ENCODE measurements around the gene CHRNB1.

DNA sequence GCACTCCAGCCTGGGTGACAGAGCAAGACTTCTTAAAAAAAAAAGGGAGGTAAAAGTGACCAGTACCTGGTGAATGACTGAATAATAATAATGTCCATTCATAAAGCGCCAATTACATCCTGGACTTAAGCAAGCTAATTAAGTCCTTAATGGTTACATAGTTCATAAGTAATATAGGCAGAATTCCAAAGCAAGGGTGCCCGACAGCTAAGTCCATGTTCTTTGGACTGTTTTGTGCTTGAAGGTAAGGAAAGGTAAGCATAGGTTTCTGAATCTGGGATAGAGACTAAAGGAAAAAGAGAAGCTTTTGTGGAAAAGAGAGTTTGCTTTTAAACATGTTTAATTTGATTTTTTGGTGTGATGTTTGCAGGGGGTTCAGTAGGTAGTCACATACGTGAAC, 49.1 kb downstream of the CHRNB1 start:
- TF ChIP-seq TAF1 (IDR thresholded peaks at IDR 0.05; ENCODE audit: borderline replicate concordance, low read depth, low read length) (no peak), NR2C1 (IDR thresholded peaks at IDR 0.05) (no peak), SMAD1 (IDR thresholded peaks at IDR 0.05; ENCODE audit: low read depth, partially characterized antibody) (no peak), SMAD5 (IDR thresholded peaks at IDR 0.05; ENCODE audit: low read depth) (no peak), EP300 (IDR thresholded peaks at IDR 0.05; ENCODE audit: borderline replicate concordance in 1 of 2, control insufficient read depth in 1 of 2, low read depth in 2 of 2, low read length in 2 of 2) (no peak), KAT2A (conservative IDR thresholded peaks at IDR 0.05; ENCODE audit: control insufficient read depth, low read depth, low read length) (no peak), SUPT20H (IDR thresholded peaks at IDR 0.05; ENCODE audit: borderline replicate concordance, control insufficient read depth, low read depth, low read length) (no peak)
- TF ChIP-seq, protein P1, sequence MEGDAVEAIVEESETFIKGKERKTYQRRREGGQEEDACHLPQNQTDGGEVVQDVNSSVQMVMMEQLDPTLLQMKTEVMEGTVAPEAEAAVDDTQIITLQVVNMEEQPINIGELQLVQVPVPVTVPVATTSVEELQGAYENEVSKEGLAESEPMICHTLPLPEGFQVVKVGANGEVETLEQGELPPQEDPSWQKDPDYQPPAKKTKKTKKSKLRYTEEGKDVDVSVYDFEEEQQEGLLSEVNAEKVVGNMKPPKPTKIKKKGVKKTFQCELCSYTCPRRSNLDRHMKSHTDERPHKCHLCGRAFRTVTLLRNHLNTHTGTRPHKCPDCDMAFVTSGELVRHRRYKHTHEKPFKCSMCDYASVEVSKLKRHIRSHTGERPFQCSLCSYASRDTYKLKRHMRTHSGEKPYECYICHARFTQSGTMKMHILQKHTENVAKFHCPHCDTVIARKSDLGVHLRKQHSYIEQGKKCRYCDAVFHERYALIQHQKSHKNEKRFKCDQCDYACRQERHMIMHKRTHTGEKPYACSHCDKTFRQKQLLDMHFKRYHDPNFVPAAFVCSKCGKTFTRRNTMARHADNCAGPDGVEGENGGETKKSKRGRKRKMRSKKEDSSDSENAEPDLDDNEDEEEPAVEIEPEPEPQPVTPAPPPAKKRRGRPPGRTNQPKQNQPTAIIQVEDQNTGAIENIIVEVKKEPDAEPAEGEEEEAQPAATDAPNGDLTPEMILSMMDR (IDR thresholded peaks at IDR 0.05 in 2 of 3, conservative IDR thresholded peaks at IDR 0.05 in 1 of 3; ENCODE audit: control insufficient read depth in 2 of 3, extremely low read depth in 1 of 3, insufficient read depth in 1 of 3, low read depth in 3 of 3, low read length in 3 of 3), result no peak

Measured in GM12878 (cell line).